A549 (cell line): Measurements from ENCODE around the gene DPF1. TPM values are rescaled to one million over a fixed set of nuclear protein-coding genes. Genes with fewer than 3 reads are reported as not detected.

Experiments used
- ATAC-seq, 2 experiments: fragments of 200-7000 bp in 1 of 2; fragments of >200 bp in 1 of 2; cut with Nextera tagmentation in 1 of 2; cut with Tn5 transposase in 1 of 2; 3 replicates each; pipeline versions ENCODE4 v1.8.0 to v1.9.1; 2018 to 2020; ENCODE audit warnings: mild to moderate bottlenecking in 1 of 2, moderate library complexity in 1 of 2
- CTCF ChIA-PET: fragments of 300-600 bp; sonication (Branson Sonifier 250); formaldehyde crosslinking; extraction: SDS; loops from one replicate; lab custom pipeline; 2021; ENCODE audit warnings: antibody characterized with exemption, inconsistent platforms; lab: Yijun Ruan, JAX
- POLR2A ChIA-PET: fragments of 350-600 bp; formaldehyde crosslinking; extraction: SDS; loops from one replicate; lab custom pipeline; 2021; ENCODE audit warnings: antibody characterized with exemption, inconsistent platforms; lab: Yijun Ruan, JAX
- DNase-seq, 2 experiments: peaks; one replicate each; pipeline versions ENCODE4 v3.0.0 to v3.0.0-alpha.2; 2011 to 2016; ENCODE audit warnings: low read depth in 1 of 2, low spot score in 1 of 2
- FAIRE-seq: peaks from 2 replicates; lab custom pipeline; 2011; peaks lifted over from hg19 to GRCh38; lab: Jason Lieb, UNC
- H3K27ac ChIP-seq, 2 experiments: fragments of >200 bp; sonication (Bioruptor Twin); formaldehyde crosslinking; 3 replicates each; pipeline ENCODE4 v1.5.1; 2016 to 2017
- H3K4me1 ChIP-seq: fragments of >200 bp; sonication (Bioruptor Twin); formaldehyde crosslinking; 3 replicates; pipeline ENCODE4 v1.6.1; 2016
- H3K4me2 ChIP-seq: fragments of >200 bp; sonication (Bioruptor Twin); formaldehyde crosslinking; 3 replicates; pipeline ENCODE4 v1.6.1; 2016
- H3K4me3 ChIP-seq: fragments of >200 bp; sonication (Bioruptor Twin); formaldehyde crosslinking; 3 replicates; pipeline ENCODE4 v1.5.1; 2016
- H3K9me3 ChIP-seq: fragments of >200 bp; sonication (Bioruptor Twin); formaldehyde crosslinking; 3 replicates; pipeline ENCODE4 v1.6.1; 2016
- BHLHE40 ChIP-seq: IDR thresholded peaks from 2 replicates; pipeline ENCODE4 v1.6.1; 2012; ENCODE audit warnings: low read depth, low read length, inconsistent platforms
- FOSL2 ChIP-seq, 2 experiments: fragments of 450-650 bp in 1 of 2; fragments of >200 bp in 1 of 2; sonication (Bioruptor Twin) in 1 of 2; formaldehyde crosslinking; IDR thresholded peaks; 2 replicates each; pipeline versions ENCODE4 v1.5.0 to v1.6.1; 2016 to 2020; ENCODE audit warnings: mild to moderate bottlenecking in 1 of 2, moderate library complexity in 1 of 2
- GATA3 ChIP-seq: IDR thresholded peaks from 2 replicates; pipeline ENCODE4 v1.6.1; 2012; ENCODE audit warnings: borderline replicate concordance
- HDAC2 ChIP-seq: fragments of 200-600 bp; sonication (generic); IDR thresholded peaks from 2 replicates; pipeline ENCODE4 v1.6.1; 2016
- HEYL ChIP-seq: fragments of 250-450 bp; sonication (Bioruptor Pico); IDR thresholded peaks from 2 replicates; pipeline ENCODE4 v1.8.0; 2021; ENCODE audit warnings: mild to moderate bottlenecking, moderate library complexity
- HOXB13 ChIP-seq: fragments of 250-450 bp; sonication (Bioruptor Pico); IDR thresholded peaks from 2 replicates; pipeline ENCODE4 v1.5.0; 2020; ENCODE audit warnings: low read depth, mild to moderate bottlenecking, moderate library complexity
- JUN ChIP-seq, 2 experiments: fragments of >200 bp; sonication (Bioruptor Twin); formaldehyde crosslinking; IDR thresholded peaks; 2 replicates in 1 of 2; 3 replicates in 1 of 2; pipeline ENCODE4 v1.6.1; 2016 to 2017
- KDM1A ChIP-seq: fragments of 200-600 bp; sonication (generic); IDR thresholded peaks from 2 replicates; pipeline ENCODE4 v1.6.1; 2016; ENCODE audit warnings: low read depth, mild to moderate bottlenecking
- KDM5A ChIP-seq: fragments of 200-600 bp; sonication (generic); IDR thresholded peaks from 2 replicates; pipeline ENCODE4 v1.6.1; 2016; ENCODE audit warnings: antibody characterized with exemption, mild to moderate bottlenecking
- MAZ ChIP-seq: fragments of 150-350 bp; IDR thresholded peaks from 2 replicates; pipeline ENCODE4 v1.6.1; 2014; ENCODE audit warnings: antibody characterized with exemption, low read depth, low read length, borderline replicate concordance
- MYC ChIP-seq: IDR thresholded peaks from 2 replicates; pipeline ENCODE4 v1.6.1; 2012; ENCODE audit warnings: mild to moderate bottlenecking, inconsistent platforms, low read length, improper control_type of control experiment, borderline replicate concordance
- NFE2L2 ChIP-seq: fragments of 150-350 bp; conservative IDR thresholded peaks from 2 replicates; pipeline ENCODE4 v1.6.1; 2014; ENCODE audit warnings: low read length
- NPAS2 ChIP-seq: fragments of 250-450 bp; sonication (Bioruptor Pico); IDR thresholded peaks from 2 replicates; pipeline ENCODE4 v1.8.0; 2022; ENCODE audit warnings: mild to moderate bottlenecking, moderate library complexity, borderline replicate concordance
- RARB ChIP-seq: fragments of 250-450 bp; sonication (Bioruptor Pico); IDR thresholded peaks from 2 replicates; pipeline ENCODE4 v1.8.0; 2021; ENCODE audit warnings: mild to moderate bottlenecking, moderate library complexity
- RCOR1 ChIP-seq: fragments of 150-350 bp; IDR thresholded peaks from 2 replicates; pipeline ENCODE4 v1.6.1; 2014; ENCODE audit warnings: antibody characterized with exemption, low read length, low read depth
- SMC3 ChIP-seq: fragments of >200 bp; sonication (Bioruptor Twin); formaldehyde crosslinking; IDR thresholded peaks from 3 replicates; pipeline ENCODE4 v1.6.1; 2018; ENCODE audit warnings: inconsistent platforms
- SREBF2 ChIP-seq: fragments of 450-650 bp; IDR thresholded peaks from 2 replicates; pipeline ENCODE4 v1.6.1; 2014; ENCODE audit warnings: mild to moderate bottlenecking, moderate library complexity
- TP53 ChIP-seq: fragments of 250-450 bp; sonication (Bioruptor Pico); IDR thresholded peaks from 2 replicates; pipeline ENCODE4 v1.5.0; 2021; ENCODE audit warnings: mild to moderate bottlenecking, moderate library complexity
- ZC3H11A ChIP-seq: fragments of 450-650 bp; IDR thresholded peaks from 2 replicates; pipeline ENCODE4 v1.6.1; 2014; ENCODE audit warnings: antibody characterized with exemption, mild to moderate bottlenecking
- ZFP36 ChIP-seq: fragments of 450-650 bp; IDR thresholded peaks from 2 replicates; pipeline ENCODE4 v1.6.1; 2014; ENCODE audit warnings: borderline replicate concordance; ENCODE audit not compliant: partially characterized antibody
- WGBS: methylation state at CpG from one replicate; pipeline ENCODE4 v1.1.6; 2017; ENCODE audit errors: missing lambda C conversion rate; 5-methylcytosine and 5-hydroxymethylcytosine counted together
- polyA plus RNA-seq, 4 experiments: library from polyadenylated mRNA; depleted of rRNA in 3 of 4; stranded (reverse); fragments of >200 nt; fragmentation: RNase III in 1 of 4; extraction: RNeasy Plus Mini Kit Qiagen cat#74134 plus additional on column Dnase treatment in 1 of 4; gene quantifications; 2 replicates in 3 of 4; 3 replicates in 1 of 4; pipeline ENCODE4 v1.2.3, GENCODE V29; 2011 to 2017
- TF ChIP-seq, protein P1 (sequence below): fragments of >200 bp; sonication (Bioruptor Twin); formaldehyde crosslinking; IDR thresholded peaks from 2 replicates; pipeline ENCODE4 v1.6.1; 2016
- TF ChIP-seq, protein P2 (sequence below): fragments of 150-350 bp; IDR thresholded peaks from 2 replicates; pipeline ENCODE4 v1.6.1; 2014; ENCODE audit warnings: low read depth, mild to moderate bottlenecking, low read length
- TF ChIP-seq, protein P3 (sequence below): fragments of 200-600 bp; sonication (generic); IDR thresholded peaks from 2 replicates; pipeline ENCODE4 v1.6.1; 2016; ENCODE audit warnings: antibody characterized with exemption, mild to moderate bottlenecking, moderate library complexity
- TF ChIP-seq, protein P4 (sequence below): fragments of 250-450 bp; sonication (Bioruptor Pico); IDR thresholded peaks from 2 replicates; pipeline ENCODE4 v1.5.0; 2021; ENCODE audit warnings: mild to moderate bottlenecking, moderate library complexity, borderline replicate concordance

Gene DPF1
- polyA plus RNA-seq, 2 of the 4 experiments (the other 2 are of a cell fraction), result 2.1 to 6.8 TPM

DNA sequence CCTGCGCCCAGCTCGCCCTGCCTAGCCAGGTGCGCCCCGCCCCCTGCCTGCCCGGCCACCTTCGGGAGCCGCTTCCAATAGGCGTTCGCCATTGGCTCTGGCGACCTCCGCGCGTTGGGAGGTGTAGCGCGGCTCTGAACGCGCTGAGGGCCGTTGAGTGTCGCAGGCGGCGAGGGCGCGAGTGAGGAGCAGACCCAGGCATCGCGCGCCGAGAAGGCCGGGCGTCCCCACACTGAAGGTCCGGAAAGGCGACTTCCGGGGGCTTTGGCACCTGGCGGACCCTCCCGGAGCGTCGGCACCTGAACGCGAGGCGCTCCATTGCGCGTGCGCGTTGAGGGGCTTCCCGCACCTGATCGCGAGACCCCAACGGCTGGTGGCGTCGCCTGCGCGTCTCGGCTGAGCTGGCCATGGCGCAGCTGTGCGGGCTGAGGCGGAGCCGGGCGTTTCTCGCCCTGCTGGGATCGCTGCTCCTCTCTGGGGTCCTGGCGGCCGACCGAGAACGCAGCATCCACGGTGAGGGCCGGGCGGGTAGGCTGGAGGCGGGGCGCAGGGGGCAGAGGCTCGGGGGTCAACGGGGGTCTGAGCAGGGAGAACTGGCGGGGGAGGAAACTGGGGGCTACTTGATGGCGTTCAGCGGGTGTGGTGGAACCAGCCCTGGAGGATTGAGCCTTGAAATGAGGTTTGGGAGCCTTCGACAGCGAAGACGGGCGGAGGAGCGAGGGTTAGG, 40.6 kb upstream of the DPF1 start, which contains the start of gene SPINT2 (continued):
- TF ChIP-seq SREBF2 (no peak), RARB (CRISPR knock-in tag) (no peak), RCOR1 (no peak), HEYL (CRISPR knock-in tag) (no peak), SMC3 (no peak), BHLHE40 (no peak), TP53 (CRISPR knock-in tag) (no peak), HOXB13 (CRISPR knock-in tag) (peak; percentile 43; the same call in 1 of the 2 replicates), NFE2L2 (no peak), JUN (IDR thresholded peaks at IDR 0.05) (peak in 1 of 2 experiments; percentile 38; a peak in 1 of 5 replicates), GATA3 (peak; percentile 14)
- TF ChIP-seq, protein P1, sequence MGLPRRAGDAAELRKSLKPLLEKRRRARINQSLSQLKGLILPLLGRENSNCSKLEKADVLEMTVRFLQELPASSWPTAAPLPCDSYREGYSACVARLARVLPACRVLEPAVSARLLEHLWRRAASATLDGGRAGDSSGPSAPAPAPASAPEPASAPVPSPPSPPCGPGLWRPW, result no peak
- TF ChIP-seq, protein P2, sequence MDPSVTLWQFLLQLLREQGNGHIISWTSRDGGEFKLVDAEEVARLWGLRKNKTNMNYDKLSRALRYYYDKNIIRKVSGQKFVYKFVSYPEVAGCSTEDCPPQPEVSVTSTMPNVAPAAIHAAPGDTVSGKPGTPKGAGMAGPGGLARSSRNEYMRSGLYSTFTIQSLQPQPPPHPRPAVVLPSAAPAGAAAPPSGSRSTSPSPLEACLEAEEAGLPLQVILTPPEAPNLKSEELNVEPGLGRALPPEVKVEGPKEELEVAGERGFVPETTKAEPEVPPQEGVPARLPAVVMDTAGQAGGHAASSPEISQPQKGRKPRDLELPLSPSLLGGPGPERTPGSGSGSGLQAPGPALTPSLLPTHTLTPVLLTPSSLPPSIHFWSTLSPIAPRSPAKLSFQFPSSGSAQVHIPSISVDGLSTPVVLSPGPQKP, result no peak
- TF ChIP-seq, protein P3, sequence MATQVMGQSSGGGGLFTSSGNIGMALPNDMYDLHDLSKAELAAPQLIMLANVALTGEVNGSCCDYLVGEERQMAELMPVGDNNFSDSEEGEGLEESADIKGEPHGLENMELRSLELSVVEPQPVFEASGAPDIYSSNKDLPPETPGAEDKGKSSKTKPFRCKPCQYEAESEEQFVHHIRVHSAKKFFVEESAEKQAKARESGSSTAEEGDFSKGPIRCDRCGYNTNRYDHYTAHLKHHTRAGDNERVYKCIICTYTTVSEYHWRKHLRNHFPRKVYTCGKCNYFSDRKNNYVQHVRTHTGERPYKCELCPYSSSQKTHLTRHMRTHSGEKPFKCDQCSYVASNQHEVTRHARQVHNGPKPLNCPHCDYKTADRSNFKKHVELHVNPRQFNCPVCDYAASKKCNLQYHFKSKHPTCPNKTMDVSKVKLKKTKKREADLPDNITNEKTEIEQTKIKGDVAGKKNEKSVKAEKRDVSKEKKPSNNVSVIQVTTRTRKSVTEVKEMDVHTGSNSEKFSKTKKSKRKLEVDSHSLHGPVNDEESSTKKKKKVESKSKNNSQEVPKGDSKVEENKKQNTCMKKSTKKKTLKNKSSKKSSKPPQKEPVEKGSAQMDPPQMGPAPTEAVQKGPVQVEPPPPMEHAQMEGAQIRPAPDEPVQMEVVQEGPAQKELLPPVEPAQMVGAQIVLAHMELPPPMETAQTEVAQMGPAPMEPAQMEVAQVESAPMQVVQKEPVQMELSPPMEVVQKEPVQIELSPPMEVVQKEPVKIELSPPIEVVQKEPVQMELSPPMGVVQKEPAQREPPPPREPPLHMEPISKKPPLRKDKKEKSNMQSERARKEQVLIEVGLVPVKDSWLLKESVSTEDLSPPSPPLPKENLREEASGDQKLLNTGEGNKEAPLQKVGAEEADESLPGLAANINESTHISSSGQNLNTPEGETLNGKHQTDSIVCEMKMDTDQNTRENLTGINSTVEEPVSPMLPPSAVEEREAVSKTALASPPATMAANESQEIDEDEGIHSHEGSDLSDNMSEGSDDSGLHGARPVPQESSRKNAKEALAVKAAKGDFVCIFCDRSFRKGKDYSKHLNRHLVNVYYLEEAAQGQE, result peak; percentile 83

DNA sequence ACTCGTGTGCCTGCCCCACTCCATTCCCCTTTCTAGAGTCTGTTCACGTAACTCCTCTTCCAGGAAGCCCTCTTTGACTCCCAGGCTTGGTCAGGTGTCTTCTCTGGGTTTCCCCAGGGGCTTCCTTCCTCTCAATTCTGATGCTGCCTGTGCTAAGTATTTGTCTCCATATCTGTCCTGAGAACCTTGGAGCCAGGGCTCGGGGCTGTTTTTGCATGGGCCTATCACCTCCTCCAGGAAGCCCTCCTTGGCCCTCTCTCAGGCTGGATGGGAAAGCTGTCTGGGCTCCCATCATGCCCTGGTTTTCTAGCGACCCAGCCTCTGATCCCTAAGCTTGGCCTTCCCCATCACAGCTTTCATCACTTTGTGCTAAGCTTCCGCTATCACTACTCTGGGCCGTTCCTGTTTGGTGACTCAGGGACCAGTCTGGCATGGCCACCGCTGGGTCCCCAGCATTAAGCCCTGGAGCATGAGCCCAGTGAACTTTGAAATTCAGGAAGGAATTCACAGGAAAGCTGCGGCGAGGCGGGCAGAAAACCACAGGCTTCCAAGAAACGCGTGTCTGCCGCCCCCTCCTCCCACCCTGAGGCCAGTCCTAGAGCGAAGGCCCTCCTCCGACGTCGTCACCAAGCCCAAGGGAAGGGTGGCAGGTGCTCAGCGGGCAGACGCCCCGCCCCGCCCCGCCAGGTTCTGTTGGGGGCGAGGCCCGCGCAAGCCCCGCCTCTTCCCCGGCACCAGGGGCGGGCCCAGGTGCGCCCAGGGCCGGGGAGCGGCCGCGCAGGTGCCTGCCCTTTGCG, 39.9 kb upstream of the DPF1 start:
- ATAC-seq (peak; percentile 64 to 66), DNase-seq (peak; percentile 78 to 87), FAIRE-seq (no peak)
- Histone ChIP-seq H3K4me3 (peak overlapping the region; percentile 67), H3K4me1 (peaks cover 51% of the 10 kb centered on the region), H3K4me2 (peak overlapping the region; percentile 76), H3K9me3 (no peaks in the 10 kb centered on the region), H3K27ac (peak overlapping the region; percentile 89 to 91)
- peak; percentile 74; the same call in 1 of the 2 replicates for TF ChIP-seq HDAC2
- peak; percentile 99 for TF ChIP-seq ZFP36
- 0 out of 3 replicates have a peak, but pooled peaks have one; percentile 8 for TF ChIP-seq SMC3
- TF ChIP-seq MAZ, result 0 out of 2 replicates have a peak, but pooled peaks have one; percentile 15
- TF ChIP-seq RCOR1, result 0 out of 2 replicates have a peak, but pooled peaks have one; percentile 36
- no peak for TF ChIP-seq NPAS2 (CRISPR knock-in tag)
- TF ChIP-seq, protein P4, sequence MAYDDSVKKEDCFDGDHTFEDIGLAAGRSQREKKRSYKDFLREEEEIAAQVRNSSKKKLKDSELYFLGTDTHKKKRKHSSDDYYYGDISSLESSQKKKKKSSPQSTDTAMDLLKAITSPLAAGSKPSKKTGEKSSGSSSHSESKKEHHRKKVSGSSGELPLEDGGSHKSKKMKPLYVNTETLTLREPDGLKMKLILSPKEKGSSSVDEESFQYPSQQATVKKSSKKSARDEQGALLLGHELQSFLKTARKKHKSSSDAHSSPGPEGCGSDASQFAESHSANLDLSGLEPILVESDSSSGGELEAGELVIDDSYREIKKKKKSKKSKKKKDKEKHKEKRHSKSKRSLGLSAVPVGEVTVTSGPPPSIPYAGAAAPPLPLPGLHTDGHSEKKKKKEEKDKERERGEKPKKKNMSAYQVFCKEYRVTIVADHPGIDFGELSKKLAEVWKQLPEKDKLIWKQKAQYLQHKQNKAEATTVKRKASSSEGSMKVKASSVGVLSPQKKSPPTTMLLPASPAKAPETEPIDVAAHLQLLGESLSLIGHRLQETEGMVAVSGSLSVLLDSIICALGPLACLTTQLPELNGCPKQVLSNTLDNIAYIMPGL (CRISPR knock-in tag), result no peak
- peak; percentile 47 for TF ChIP-seq MYC
- TF ChIP-seq KDM5A, result no peak
- peak; percentile 89 for TF ChIP-seq KDM1A
- no peak for TF ChIP-seq FOSL2 (IDR thresholded peaks at IDR 0.05)
- peak; percentile 72 for TF ChIP-seq FOSL2 (CRISPR knock-in tag; IDR thresholded peaks at IDR 0.05)
- TF ChIP-seq ZC3H11A, result 0 out of 2 replicates have a peak, but pooled peaks have one; percentile 13
- no peak for TF ChIP-seq GATA3
- CTCF ChIA-PET, result interaction anchor here (0.5 to 18.2 kb wide), 13 partner anchors 6 to 362 kb away, joined by 3 to 259 read pairs (median 20); partner anchors contain the start of genes CATSPERG, KCNK6, PPP1R14A and SIPA1L3
- 15% methylated on average over 18 of the region's 34 CpGs for WGBS
- POLR2A ChIA-PET, result interaction anchor here (0.5 to 8.8 kb wide), 6 partner anchors 11 to 221 kb away, joined by 3 to 127 read pairs (median 4); partner anchors contain the start of genes C19orf33 and KCNK6
